ENCODE data around the gene TMED8. TPM values are rescaled to one million over a fixed set of nuclear protein-coding genes. Genes with fewer than 3 reads are reported as not detected.
A peak's percentile ranks its signal among the peaks of the same experiment; 100 is the strongest.

The TMED8 gene
- total and polyA plus RNA-seq, 8 donors, result 12.7 to 19.8 (median 16.6) TPM

DNA sequence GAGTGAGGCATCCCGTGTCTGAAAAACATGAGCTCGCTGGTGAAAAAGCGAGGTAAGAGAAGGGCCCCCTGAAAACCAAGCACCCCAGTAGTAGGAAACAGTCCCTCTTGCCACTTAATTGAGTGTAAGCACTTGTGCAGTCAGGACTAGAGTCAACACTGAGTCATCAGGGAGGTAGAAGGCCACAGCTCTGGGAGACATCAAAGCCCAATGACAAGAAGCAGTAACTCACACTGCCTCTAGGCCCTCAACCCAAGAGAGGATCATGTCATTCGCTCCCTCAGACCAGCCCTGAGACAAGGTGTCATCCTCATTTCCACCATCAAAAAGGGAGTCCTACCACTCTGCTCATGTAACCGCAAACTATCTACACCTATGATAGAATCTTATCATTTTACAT is 74.0 kb downstream of the TMED8 start:
- Histone ChIP-seq H3K36me3 (peaks cover 0 to 31% of the 10 kb centered on the region in 2 donors), H3K4me1 (peaks cover 16 to 24% of the 10 kb centered on the region in 2 donors), H3K27me3 (no peaks in the 10 kb centered on the region), H3K27ac (peak overlapping the region; percentile 66 to 70), H3K4me3 (no peak overlapping the region), H3K9me3 (no peaks in the 10 kb centered on the region)
- DNase-seq, result no peak
- TF ChIP-seq, protein P1, sequence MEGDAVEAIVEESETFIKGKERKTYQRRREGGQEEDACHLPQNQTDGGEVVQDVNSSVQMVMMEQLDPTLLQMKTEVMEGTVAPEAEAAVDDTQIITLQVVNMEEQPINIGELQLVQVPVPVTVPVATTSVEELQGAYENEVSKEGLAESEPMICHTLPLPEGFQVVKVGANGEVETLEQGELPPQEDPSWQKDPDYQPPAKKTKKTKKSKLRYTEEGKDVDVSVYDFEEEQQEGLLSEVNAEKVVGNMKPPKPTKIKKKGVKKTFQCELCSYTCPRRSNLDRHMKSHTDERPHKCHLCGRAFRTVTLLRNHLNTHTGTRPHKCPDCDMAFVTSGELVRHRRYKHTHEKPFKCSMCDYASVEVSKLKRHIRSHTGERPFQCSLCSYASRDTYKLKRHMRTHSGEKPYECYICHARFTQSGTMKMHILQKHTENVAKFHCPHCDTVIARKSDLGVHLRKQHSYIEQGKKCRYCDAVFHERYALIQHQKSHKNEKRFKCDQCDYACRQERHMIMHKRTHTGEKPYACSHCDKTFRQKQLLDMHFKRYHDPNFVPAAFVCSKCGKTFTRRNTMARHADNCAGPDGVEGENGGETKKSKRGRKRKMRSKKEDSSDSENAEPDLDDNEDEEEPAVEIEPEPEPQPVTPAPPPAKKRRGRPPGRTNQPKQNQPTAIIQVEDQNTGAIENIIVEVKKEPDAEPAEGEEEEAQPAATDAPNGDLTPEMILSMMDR (IDR thresholded peaks at IDR 0.05), result no peak
- intact Hi-C loops (cut with DNase I), result no loop called here
- peak; percentile 86 for ATAC-seq

DNA sequence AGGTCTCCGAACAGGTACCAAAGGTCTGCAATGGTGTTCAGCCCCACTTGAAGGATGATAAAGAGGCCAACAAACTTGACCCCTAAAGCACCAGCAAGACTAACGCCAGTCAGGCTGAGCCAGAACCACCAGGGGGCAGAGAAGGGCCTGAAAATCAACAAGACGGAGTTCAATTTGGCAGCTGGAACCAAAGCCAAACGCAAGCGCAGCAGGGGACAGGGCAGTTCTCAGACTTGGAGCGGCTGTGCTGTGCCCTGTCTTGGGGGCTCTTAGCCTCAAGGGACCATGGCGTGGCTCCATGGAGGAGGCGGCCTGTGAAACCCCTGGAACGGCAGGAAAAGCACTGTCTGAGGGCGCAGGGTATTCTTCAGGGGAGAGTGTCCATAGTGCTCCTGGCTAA is 75.8 kb downstream of the TMED8 start:
- intact Hi-C loops (cut with DNase I), result no loop called here
- Histone ChIP-seq H3K9me3 (no peaks in the 10 kb centered on the region), H3K4me1 (peaks cover 7 to 24% of the 10 kb centered on the region in 2 donors), H3K27me3 (no peaks in the 10 kb centered on the region), H3K27ac (no peak overlapping the region), H3K36me3 (peaks cover 0 to 49% of the 10 kb centered on the region in 2 donors), H3K4me3 (no peak overlapping the region)
- ATAC-seq (peak; percentile 49), DNase-seq (peak in 3 of 4 donors; percentile 66 to 85 (median 72))
- TF ChIP-seq, protein P1 (IDR thresholded peaks at IDR 0.05), result peak; percentile 43 to 64

DNA sequence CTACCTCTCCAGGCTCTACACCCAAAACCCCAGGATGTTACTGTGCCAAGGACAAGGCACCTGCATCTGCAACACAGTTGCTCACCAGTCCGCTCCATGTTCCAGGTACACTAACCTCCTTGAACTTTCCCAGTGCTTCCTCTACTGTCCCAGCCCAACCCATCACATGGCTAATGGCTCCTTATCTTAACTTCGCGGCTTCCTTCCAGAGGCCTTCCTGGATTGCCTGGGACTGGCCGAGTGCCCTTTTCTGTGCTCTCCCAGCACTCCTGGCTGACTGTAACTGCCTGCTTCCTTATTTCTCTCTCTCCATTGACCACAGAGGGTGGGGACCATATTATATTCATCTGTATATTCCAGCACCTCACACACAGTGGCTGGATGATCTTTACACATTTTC is 77.1 kb downstream of the TMED8 start:
- no peak overlapping the region for H3K4me3 ChIP-seq
- no peak for ATAC-seq
- TF ChIP-seq, protein P1 (IDR thresholded peaks at IDR 0.05), result no peak
- peaks cover 0 to 48% of the 10 kb centered on the region in 2 donors for H3K36me3 ChIP-seq
- no peaks in the 10 kb centered on the region for H3K27me3 ChIP-seq
- intact Hi-C loops (cut with DNase I), result no loop called here
- no peak overlapping the region for H3K27ac ChIP-seq
- no peaks in the 10 kb centered on the region for H3K9me3 ChIP-seq
- H3K4me1 ChIP-seq, result peaks cover 7 to 23% of the 10 kb centered on the region in 2 donors
- no peak for DNase-seq

DNA sequence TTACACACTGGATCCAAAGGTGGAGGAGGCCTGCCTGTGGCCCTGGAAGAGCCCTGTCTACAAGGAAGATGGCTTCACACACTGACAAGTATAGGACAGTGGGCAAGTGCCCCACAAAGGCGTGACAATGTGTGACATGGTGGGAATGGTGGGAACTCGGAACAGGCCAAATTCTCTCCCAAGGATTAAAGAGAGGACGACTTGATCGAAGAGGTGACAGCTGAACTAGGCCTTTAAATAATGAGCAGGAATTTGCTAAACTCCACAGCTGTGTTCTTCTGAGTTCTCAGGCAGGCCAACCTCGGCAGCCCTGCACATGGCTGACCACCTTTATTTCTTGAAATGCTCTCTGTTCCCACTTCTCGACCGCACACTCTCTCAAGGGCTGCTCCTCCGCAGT is 80.0 kb downstream of the TMED8 start:
- Histone ChIP-seq H3K27me3 (no peaks in the 10 kb centered on the region), H3K36me3 (peaks cover 0 to 67% of the 10 kb centered on the region in 2 donors), H3K4me3 (no peak overlapping the region), H3K27ac (no peak overlapping the region), H3K9me3 (no peaks in the 10 kb centered on the region), H3K4me1 (no peaks in the 10 kb centered on the region)
- DNase-seq (no peak), ATAC-seq (no peak)
- intact Hi-C loops (cut with DNase I), result no loop called here
- TF ChIP-seq, protein P1 (IDR thresholded peaks at IDR 0.05), result no peak

DNA sequence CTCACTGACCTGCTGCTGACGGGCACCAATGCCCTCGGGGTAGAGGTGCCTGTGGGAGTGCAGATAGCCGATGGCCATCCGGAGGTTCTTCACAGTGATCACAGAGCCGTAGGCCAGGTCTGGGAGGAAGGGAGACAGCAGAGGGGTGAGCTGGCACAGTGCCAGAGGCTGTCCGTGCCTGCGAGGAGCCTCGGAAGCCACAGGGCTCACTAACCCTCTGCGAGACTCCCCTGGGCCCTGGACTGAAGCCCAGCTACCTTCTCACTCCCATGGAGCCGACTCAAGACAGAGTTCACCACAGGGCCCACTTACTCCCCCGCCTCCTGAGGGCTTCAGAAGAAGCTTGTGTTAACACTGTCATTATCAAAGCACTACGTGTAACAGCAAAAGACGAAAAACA is 80.7 kb downstream of the TMED8 start:
- Histone ChIP-seq H3K36me3 (peaks cover 0 to 73% of the 10 kb centered on the region in 2 donors), H3K9me3 (no peaks in the 10 kb centered on the region), H3K4me3 (no peak overlapping the region), H3K4me1 (no peaks in the 10 kb centered on the region), H3K27ac (no peak overlapping the region), H3K27me3 (no peaks in the 10 kb centered on the region)
- intact Hi-C loops (cut with DNase I), result no loop called here
- ATAC-seq (no peak), DNase-seq (no peak)
- TF ChIP-seq, protein P1 (IDR thresholded peaks at IDR 0.05), result no peak

Measured in left lung (tissue), 10 donors.